Vagina (tissue), 2 donors: ENCODE data around the gene MIEF1. TPM values are rescaled to one million over a fixed set of nuclear protein-coding genes. Genes with fewer than 3 reads are reported as not detected.

Experiments
- DNase-seq, 2 donors: peaks; one replicate each; pipeline ENCODE4 v3.0.0-alpha.2; 2017; ENCODE audit errors: extremely low spot score in 2 of 2
- H3K27ac ChIP-seq: fragments of 200-600 bp; sonication (generic); one replicate; pipeline ENCODE4 v1.5.1; 2019
- H3K27me3 ChIP-seq: fragments of 200-600 bp; sonication (generic); one replicate; pipeline ENCODE4 v1.5.1; 2019
- H3K36me3 ChIP-seq, 2 donors: fragments of 200-600 bp; sonication (generic); one replicate each; pipeline ENCODE4 v1.5.1; 2017 to 2019
- H3K4me1 ChIP-seq: fragments of 200-600 bp; sonication (generic); one replicate; pipeline ENCODE4 v1.5.1; 2019
- H3K4me3 ChIP-seq, 2 donors: fragments of 200-600 bp; sonication (generic); 1 replicate in 1 of 2; 2 replicates in 1 of 2; pipeline ENCODE4 v1.5.1; 2016 to 2019
- H3K9me3 ChIP-seq: fragments of 200-600 bp; sonication (generic); one replicate; pipeline ENCODE4 v1.5.1; 2019
- CTCF ChIP-seq, 3 experiments: fragments of 450-650 bp in 2 of 3; fragments of 200-600 bp in 1 of 3; sonication (generic) in 1 of 3; IDR thresholded peaks; one replicate each; pipeline ENCODE4 v1.5.1; 2017 to 2019; ENCODE audit warnings: antibody characterized with exemption in 3 of 3, mild to moderate bottlenecking in 2 of 3, moderate library complexity in 2 of 3
- POLR2A ChIP-seq, 2 donors: fragments of 450-650 bp; IDR thresholded peaks; one replicate each; pipeline ENCODE4 v1.6.1; 2017; ENCODE audit warnings: antibody characterized with exemption in 2 of 2, mild to moderate bottlenecking in 2 of 2, moderate library complexity in 2 of 2
- POLR2AphosphoS5 ChIP-seq, 2 donors: sonication (generic); formaldehyde crosslinking; IDR thresholded peaks; one replicate each; pipeline ENCODE4 v1.9.0; 2017; ENCODE audit warnings: antibody characterized with exemption in 2 of 2, mild to moderate bottlenecking in 2 of 2, low read depth in 1 of 2; ENCODE audit not compliant: insufficient read depth in 1 of 2
- intact Hi-C: fragments of 100-400 bp; cut with DNase I; formaldehyde crosslinking; loops from one replicate; pipeline ENCODE4 v1.15.1; 2023
- total RNA-seq: library from RNA; depleted of rRNA; stranded (reverse); fragments of >200 nt; gene quantifications from one replicate; pipeline ENCODE4 v1.2.3, GENCODE V29; 2016

The MIEF1 gene
- total RNA-seq, 1 donor from 2014 or later: 18.9 TPM

- peak within 1 kb of the TSS; percentile 79 to 87 for H3K4me3 ChIP-seq
- peaks cover 61% of the 10 kb centered on the region for H3K4me1 ChIP-seq
- intact Hi-C loops: loop anchor here (10.0 kb wide), 1 partner anchor 812 kb away; the partner anchor contains the start of gene ADSL
These were observed 30.4 kb downstream of the MIEF1 start, which contains the start of gene RPS19BP1 for GRCh38 chr22:39532215-39533073. RPS19BP1 (minus strand) TSS chr22:39532748; CDS start chr22:39532738, 10 bp downstream.

DNA sequence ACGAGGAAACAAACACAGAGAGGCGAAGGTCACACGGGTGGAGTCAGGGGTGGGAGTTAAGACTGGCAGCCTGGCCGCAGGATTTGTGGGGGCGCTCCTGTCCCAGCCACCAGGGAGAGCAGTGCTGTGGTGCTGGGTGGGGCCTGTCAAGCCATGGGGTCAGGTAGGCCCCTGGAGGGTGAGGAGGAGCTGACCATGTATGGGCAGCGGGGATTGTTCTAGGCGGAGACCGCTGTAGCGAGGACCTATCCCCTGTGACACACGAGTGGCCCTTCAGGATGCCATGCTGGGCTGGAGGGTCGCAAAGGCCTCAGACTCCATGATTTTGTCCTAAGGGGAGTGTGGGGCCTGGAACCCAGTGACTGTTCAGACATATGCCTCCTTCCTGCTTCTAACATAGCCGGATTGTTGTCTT is 32.0 kb downstream of the MIEF1 start:
- intact Hi-C loops: loop anchor here (10.0 kb wide), 1 partner anchor 811 kb away; the partner anchor contains the start of gene ADSL
- Histone ChIP-seq H3K27me3 (no peaks in the 10 kb centered on the region), H3K27ac (no peak overlapping the region), H3K36me3 (peaks cover 0 to 5% of the 10 kb centered on the region in 2 donors), H3K9me3 (no peaks in the 10 kb centered on the region), H3K4me3 (no peak overlapping the region), H3K4me1 (peaks cover 44% of the 10 kb centered on the region)
- TF ChIP-seq CTCF (IDR thresholded peaks at IDR 0.05): no peak
- no peak for TF ChIP-seq POLR2AphosphoS5 (IDR thresholded peaks at IDR 0.05; ENCODE audit: insufficient read depth in 1 of 2, low read depth in 1 of 2)
- no peak for TF ChIP-seq POLR2A (IDR thresholded peaks at IDR 0.05)
- no peak for DNase-seq

More at GRCh38 chr22:39532215-39533073, 30.4 kb downstream of the MIEF1 start, which contains the start of gene RPS19BP1:
- peaks cover 0 to 5% of the 10 kb centered on the region in 2 donors for H3K36me3 ChIP-seq
- no peaks in the 10 kb centered on the region for H3K9me3 ChIP-seq
- peak; percentile 99 to 100 for DNase-seq
- TF ChIP-seq POLR2AphosphoS5 (IDR thresholded peaks at IDR 0.05; ENCODE audit: insufficient read depth in 1 of 2, low read depth in 1 of 2) (peak; percentile 96 to 99), CTCF (IDR thresholded peaks at IDR 0.05) (no peak), POLR2A (IDR thresholded peaks at IDR 0.05) (peak in 1 of 2 donors; percentile 71)
- no peaks in the 10 kb centered on the region for H3K27me3 ChIP-seq
- H3K27ac ChIP-seq: peak within 1 kb of the TSS; percentile 85

DNA sequence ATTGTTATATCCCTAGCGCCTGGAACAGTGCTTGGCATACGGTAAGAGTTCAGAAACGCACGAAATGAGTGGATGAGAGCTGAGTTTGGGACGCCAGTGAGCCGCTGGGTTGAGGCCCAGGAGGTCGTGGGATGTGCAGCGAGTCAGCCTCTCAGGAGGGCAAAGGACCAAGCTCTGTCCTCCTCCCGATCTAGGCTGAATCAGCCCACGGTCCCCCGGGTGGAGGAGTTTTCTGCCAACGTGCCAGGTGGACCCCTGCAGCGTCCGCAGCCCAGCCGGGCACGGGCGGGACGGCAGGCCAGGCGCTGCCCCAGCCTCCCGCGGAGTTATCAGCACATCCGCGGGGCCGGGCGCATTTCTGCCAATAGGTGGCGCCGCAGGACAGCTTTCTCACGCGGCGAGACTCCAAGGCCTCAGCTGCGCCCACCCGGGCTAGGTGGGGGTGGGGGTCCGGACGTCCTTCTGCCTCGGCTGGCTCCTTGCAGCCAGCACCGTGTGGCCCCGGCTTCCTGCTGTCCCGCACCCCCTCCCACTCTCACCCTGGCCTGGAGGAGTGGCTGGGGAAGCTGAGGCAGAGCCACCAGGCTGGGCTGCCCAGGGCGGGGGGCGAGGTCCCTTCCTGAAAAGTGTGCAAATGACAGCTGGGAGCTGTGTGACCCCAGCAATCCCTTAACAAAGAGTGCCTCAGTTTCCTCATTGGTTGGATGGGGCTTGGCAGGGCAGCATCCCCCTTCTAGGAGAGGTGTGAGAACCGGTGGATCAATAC is 32.7 kb downstream of the MIEF1 start:
- Histone ChIP-seq H3K4me1 (peaks cover 38% of the 10 kb centered on the region), H3K27ac (no peak overlapping the region), H3K4me3 (peak overlapping the region; percentile 14 to 15), H3K36me3 (peaks cover 0 to under 1% of the 10 kb centered on the region in 2 donors), H3K27me3 (no peaks in the 10 kb centered on the region), H3K9me3 (no peaks in the 10 kb centered on the region)
- DNase-seq: no peak
- peak; percentile 86 to 97 (median 96) for TF ChIP-seq CTCF (IDR thresholded peaks at IDR 0.05)
- TF ChIP-seq POLR2AphosphoS5 (IDR thresholded peaks at IDR 0.05; ENCODE audit: insufficient read depth in 1 of 2, low read depth in 1 of 2): peak in 1 of 2 donors; percentile 53
- TF ChIP-seq POLR2A (IDR thresholded peaks at IDR 0.05): no peak
- intact Hi-C loops: loop anchor here (10.0 kb wide), 1 partner anchor 810 kb away; the partner anchor contains the start of gene ADSL

DNA sequence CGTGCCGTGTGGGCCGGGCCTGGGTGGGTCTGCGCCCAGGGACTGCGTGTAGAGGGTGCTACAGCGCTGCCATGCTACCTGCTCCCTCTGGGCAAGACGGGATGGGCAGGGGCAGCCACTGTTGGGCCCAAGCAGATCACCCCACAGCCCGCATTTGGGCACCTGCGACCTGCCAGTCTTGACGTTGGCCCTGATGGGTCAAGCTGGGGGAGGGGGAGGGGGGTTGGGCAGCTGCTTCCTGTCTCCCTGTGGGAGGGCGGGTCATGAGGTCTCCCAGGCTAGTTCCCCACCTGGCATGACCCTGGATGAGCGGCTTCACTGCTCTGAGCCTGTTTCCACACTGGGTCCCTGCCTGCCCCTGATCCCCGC is 33.3 kb downstream of the MIEF1 start:
- TF ChIP-seq CTCF (IDR thresholded peaks at IDR 0.05) (no peak), POLR2AphosphoS5 (IDR thresholded peaks at IDR 0.05; ENCODE audit: insufficient read depth in 1 of 2, low read depth in 1 of 2) (no peak), POLR2A (IDR thresholded peaks at IDR 0.05) (no peak)
- Histone ChIP-seq H3K9me3 (no peaks in the 10 kb centered on the region), H3K27me3 (no peaks in the 10 kb centered on the region), H3K4me3 (no peak overlapping the region), H3K36me3 (no peaks in the 10 kb centered on the region), H3K27ac (no peak overlapping the region), H3K4me1 (peaks cover 32% of the 10 kb centered on the region)
- intact Hi-C loops: loop anchor here (10.0 kb wide), 1 partner anchor 809 kb away; the partner anchor contains the start of gene ADSL
- DNase-seq: no peak
